Measurements from ENCODE around the gene PLAC1.

DNA sequence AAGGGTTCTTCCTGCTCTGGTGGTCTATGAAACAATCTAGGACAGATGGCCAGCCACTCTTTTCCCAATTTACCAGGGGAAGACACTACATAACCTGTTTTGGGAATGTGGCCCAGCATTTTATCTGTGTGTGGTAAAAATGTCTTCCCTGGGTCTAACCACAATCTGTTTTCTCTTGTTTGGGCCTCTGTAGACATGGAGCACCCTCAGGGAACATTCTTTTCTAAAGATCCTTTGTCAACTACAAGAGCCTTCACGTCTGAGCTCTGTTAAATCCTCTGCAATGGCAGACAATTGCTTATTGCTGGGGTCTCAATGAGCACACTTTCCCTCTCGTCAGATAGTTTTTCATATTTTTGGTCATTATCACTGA, 35.5 kb downstream of the PLAC1 start:
- TF ChIP-seq CREB1 (CRISPR knock-in tag; IDR thresholded peaks at IDR 0.05; ENCODE audit: low read depth), result no peak
- TF ChIP-seq, protein P1, sequence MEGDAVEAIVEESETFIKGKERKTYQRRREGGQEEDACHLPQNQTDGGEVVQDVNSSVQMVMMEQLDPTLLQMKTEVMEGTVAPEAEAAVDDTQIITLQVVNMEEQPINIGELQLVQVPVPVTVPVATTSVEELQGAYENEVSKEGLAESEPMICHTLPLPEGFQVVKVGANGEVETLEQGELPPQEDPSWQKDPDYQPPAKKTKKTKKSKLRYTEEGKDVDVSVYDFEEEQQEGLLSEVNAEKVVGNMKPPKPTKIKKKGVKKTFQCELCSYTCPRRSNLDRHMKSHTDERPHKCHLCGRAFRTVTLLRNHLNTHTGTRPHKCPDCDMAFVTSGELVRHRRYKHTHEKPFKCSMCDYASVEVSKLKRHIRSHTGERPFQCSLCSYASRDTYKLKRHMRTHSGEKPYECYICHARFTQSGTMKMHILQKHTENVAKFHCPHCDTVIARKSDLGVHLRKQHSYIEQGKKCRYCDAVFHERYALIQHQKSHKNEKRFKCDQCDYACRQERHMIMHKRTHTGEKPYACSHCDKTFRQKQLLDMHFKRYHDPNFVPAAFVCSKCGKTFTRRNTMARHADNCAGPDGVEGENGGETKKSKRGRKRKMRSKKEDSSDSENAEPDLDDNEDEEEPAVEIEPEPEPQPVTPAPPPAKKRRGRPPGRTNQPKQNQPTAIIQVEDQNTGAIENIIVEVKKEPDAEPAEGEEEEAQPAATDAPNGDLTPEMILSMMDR (conservative IDR thresholded peaks at IDR 0.05; ENCODE audit: low read depth in 2 of 2), result no peak
- TF ChIP-seq POLR2AphosphoS5 (IDR thresholded peaks at IDR 0.05; ENCODE audit: low read depth), result no peak
- TF ChIP-seq, protein P2, sequence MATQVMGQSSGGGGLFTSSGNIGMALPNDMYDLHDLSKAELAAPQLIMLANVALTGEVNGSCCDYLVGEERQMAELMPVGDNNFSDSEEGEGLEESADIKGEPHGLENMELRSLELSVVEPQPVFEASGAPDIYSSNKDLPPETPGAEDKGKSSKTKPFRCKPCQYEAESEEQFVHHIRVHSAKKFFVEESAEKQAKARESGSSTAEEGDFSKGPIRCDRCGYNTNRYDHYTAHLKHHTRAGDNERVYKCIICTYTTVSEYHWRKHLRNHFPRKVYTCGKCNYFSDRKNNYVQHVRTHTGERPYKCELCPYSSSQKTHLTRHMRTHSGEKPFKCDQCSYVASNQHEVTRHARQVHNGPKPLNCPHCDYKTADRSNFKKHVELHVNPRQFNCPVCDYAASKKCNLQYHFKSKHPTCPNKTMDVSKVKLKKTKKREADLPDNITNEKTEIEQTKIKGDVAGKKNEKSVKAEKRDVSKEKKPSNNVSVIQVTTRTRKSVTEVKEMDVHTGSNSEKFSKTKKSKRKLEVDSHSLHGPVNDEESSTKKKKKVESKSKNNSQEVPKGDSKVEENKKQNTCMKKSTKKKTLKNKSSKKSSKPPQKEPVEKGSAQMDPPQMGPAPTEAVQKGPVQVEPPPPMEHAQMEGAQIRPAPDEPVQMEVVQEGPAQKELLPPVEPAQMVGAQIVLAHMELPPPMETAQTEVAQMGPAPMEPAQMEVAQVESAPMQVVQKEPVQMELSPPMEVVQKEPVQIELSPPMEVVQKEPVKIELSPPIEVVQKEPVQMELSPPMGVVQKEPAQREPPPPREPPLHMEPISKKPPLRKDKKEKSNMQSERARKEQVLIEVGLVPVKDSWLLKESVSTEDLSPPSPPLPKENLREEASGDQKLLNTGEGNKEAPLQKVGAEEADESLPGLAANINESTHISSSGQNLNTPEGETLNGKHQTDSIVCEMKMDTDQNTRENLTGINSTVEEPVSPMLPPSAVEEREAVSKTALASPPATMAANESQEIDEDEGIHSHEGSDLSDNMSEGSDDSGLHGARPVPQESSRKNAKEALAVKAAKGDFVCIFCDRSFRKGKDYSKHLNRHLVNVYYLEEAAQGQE (IDR thresholded peaks at IDR 0.05; ENCODE audit: unreplicated experiment), result no peak
- TF ChIP-seq STAT1 (IDR thresholded peaks at IDR 0.05; ENCODE audit: unreplicated experiment), result no peak
- no peak for TF ChIP-seq EZH2phosphoT487 (IDR thresholded peaks at IDR 0.05; ENCODE audit: unreplicated experiment)
- no peak for TF ChIP-seq ZNF331 (CRISPR knock-in tag; IDR thresholded peaks at IDR 0.05; ENCODE audit: low read depth)
- no peak for TF ChIP-seq EZH2 (IDR thresholded peaks at IDR 0.05; ENCODE audit: low read depth, unreplicated experiment)
- TF ChIP-seq, protein P3, sequence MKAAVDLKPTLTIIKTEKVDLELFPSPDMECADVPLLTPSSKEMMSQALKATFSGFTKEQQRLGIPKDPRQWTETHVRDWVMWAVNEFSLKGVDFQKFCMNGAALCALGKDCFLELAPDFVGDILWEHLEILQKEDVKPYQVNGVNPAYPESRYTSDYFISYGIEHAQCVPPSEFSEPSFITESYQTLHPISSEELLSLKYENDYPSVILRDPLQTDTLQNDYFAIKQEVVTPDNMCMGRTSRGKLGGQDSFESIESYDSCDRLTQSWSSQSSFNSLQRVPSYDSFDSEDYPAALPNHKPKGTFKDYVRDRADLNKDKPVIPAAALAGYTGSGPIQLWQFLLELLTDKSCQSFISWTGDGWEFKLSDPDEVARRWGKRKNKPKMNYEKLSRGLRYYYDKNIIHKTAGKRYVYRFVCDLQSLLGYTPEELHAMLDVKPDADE (IDR thresholded peaks at IDR 0.05), result no peak
- no peak for TF ChIP-seq JUNB (IDR thresholded peaks at IDR 0.05; ENCODE audit: unreplicated experiment)
- no peak for TF ChIP-seq NANOG (IDR thresholded peaks at IDR 0.05; ENCODE audit: borderline replicate concordance)
- no peak for TF ChIP-seq ZNF462 (CRISPR knock-in tag; IDR thresholded peaks at IDR 0.05)
